ENCODE data around the gene PDLIM5. TPM values are rescaled to one million over a fixed set of nuclear protein-coding genes. Genes with fewer than 3 reads are reported as not detected.

The PDLIM5 gene
- total and polyA plus RNA-seq, 2 of the 8 experiments (the other 6 are each of a cell fraction or from before 2014, with no cell fraction given): 37.3 to 62.1 TPM

DNA sequence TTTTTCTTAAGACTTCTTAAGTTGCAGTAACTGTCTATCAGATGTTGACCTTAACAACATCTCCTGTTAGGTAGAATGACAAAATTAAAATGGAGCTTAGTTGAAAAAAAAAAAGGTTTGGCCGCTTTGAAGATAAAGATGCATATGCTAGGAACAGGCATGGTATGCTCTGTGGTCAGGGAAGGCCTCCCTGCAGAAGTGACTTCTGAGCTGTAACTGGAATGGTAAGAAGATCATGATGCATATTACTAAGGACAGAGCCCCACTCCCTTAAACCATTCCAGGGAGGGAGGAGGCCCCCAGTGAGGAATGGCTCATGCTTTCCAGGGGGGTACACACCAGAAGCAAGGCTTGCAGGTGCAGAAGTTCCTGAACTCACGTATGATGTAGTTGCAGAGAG lies 43.7 kb downstream of the PDLIM5 start:
- Histone ChIP-seq H2BK12ac (ENCODE audit: low read depth, low read length) (no peak overlapping the region), H3K18ac (ENCODE audit: extremely low read depth, low read length) (no peak overlapping the region), H4K91ac (replicated peaks; ENCODE audit: insufficient read length, low read length) (no peak overlapping the region), H3K79me2 (ENCODE audit: control insufficient read depth in 1 of 2, insufficient read depth in 2 of 2, low read length in 2 of 2) (peaks cover 0 to 5% of the 10 kb centered on the region in 2 experiments; a peak in 1 of 4 replicates), H3K14ac (ENCODE audit: insufficient read length) (no peak overlapping the region), H3K4me3 (ENCODE audit: extremely low read depth in 1 of 4, insufficient read depth in 2 of 4, low read depth in 3 of 4, low read length in 4 of 4) (no peak overlapping the region), H3K23me2 (ENCODE audit: low read depth, low read length) (0 out of 2 replicates have a peak, but pooled peaks cover 2% of the 10 kb centered on the region), H3K23ac (ENCODE audit: insufficient read length) (no peak overlapping the region), H3K27me3 (replicated peaks in 1 of 4; ENCODE audit: control insufficient read depth in 3 of 4, extremely low read depth in 1 of 4, insufficient read depth in 3 of 4, low read length in 3 of 4) (no peaks in the 10 kb centered on the region), H2BK20ac (ENCODE audit: low read length) (no peak overlapping the region), H2BK5ac (ENCODE audit: low read depth, low read length) (no peak overlapping the region), H2AK5ac (ENCODE audit: low read depth, low read length) (no peak overlapping the region), H3K9ac (replicated peaks in 1 of 4; ENCODE audit: extremely low read depth in 1 of 4, low read depth in 3 of 4, low read length in 3 of 4) (no peak overlapping the region), H4K8ac (ENCODE audit: extremely low read depth, insufficient read depth, low read length) (no peak overlapping the region), H3K56ac (replicated peaks; ENCODE audit: insufficient read length, low read depth, low read length) (no peak overlapping the region), H3K36me3 (ENCODE audit: control insufficient read depth in 2 of 4, insufficient read depth in 4 of 4, low read length in 3 of 4) (no peaks in the 10 kb centered on the region; a peak in 1 of 8 replicates), H3K4ac (replicated peaks; ENCODE audit: insufficient read length, low read depth, low read length) (no peak overlapping the region), H4K5ac (ENCODE audit: insufficient read length, low read depth, low read length) (no peak overlapping the region), H3K27ac (ENCODE audit: low read depth, low read length) (no peak overlapping the region), H4K20me1 (replicated peaks in 1 of 2; ENCODE audit: control insufficient read depth in 1 of 2, insufficient read depth in 2 of 2, low read length in 2 of 2) (no peaks in the 10 kb centered on the region), H2BK120ac (replicated peaks; ENCODE audit: low read depth, low read length) (no peak overlapping the region), H3K79me1 (ENCODE audit: low read depth, low read length) (no peaks in the 10 kb centered on the region), H3K9me3 (ENCODE audit: insufficient read depth in 2 of 2, low read depth in 1 of 2, low read length in 1 of 2) (peaks cover 0 to 6% of the 10 kb centered on the region in 2 experiments; a peak in 2 of 4 replicates), H3K4me2 (ENCODE audit: insufficient read depth in 1 of 2, low read depth in 2 of 2, low read length in 2 of 2) (no peak overlapping the region), H2BK15ac (ENCODE audit: low read length) (no peak overlapping the region), H3K4me1 (replicated peaks in 1 of 4; ENCODE audit: control insufficient read depth in 3 of 4, insufficient read depth in 4 of 4, low read length in 3 of 4) (no peaks in the 10 kb centered on the region), H2AFZ (ENCODE audit: low read length) (no peak overlapping the region)
- ChIA-PET POLR2A (ENCODE audit: partially characterized antibody) (no interaction called here), CTCF (ENCODE audit: partially characterized antibody) (interaction anchor here (1.5 kb wide), 2 partner anchors 8 to 85 kb away, joined by 3 to 4 read pairs; no protein-coding TSS in a partner anchor)
- 90% methylated on average over 2 of the region's 2 CpGs; no CpG with 5 or more reads in 1 of the 2 experiments for WGBS, 2 experiments (ENCODE audit: extremely low coverage in 1 of 2, insufficient coverage in 1 of 2, insufficient read length in 1 of 2, insufficient replicate concordance in 2 of 2, low coverage in 1 of 2, low lambda C conversion rate in 2 of 2, missing lambda C conversion rate in 1 of 2)
- no peak for FAIRE-seq
- no peak for DNase-seq (ENCODE audit: low read depth in 1 of 2, low spot score in 2 of 2)
- TF ChIP-seq NANOG (IDR thresholded peaks at IDR 0.05; ENCODE audit: insufficient read depth, low read depth, low read length, poor library complexity, severe bottlenecking) (no peak), EZH2 (IDR thresholded peaks at IDR 0.05; ENCODE audit: low read depth, low read length, severe bottlenecking) (no peak), KDM5A (IDR thresholded peaks at IDR 0.05; ENCODE audit: low read length) (no peak), HDAC2 (IDR thresholded peaks at IDR 0.05; ENCODE audit: borderline replicate concordance in 1 of 2, low read depth in 2 of 2, low read length in 2 of 2) (no peak), SUZ12 (IDR thresholded peaks at IDR 0.05; ENCODE audit: low read length) (no peak), SP4 (IDR thresholded peaks at IDR 0.05; ENCODE audit: low read length) (no peak), SIRT6 (IDR thresholded peaks at IDR 0.05; ENCODE audit: low read length) (no peak), RAD21 (IDR thresholded peaks at IDR 0.05 in 1 of 2, conservative IDR thresholded peaks at IDR 0.05 in 1 of 2; ENCODE audit: low read depth in 2 of 2, low read length in 2 of 2) (no peak), CREB1 (IDR thresholded peaks at IDR 0.05) (no peak)
- TF ChIP-seq, protein P1, sequence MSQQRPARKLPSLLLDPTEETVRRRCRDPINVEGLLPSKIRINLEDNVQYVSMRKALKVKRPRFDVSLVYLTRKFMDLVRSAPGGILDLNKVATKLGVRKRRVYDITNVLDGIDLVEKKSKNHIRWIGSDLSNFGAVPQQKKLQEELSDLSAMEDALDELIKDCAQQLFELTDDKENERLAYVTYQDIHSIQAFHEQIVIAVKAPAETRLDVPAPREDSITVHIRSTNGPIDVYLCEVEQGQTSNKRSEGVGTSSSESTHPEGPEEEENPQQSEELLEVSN (IDR thresholded peaks at IDR 0.05): no peak

Data from H1 (cell line).